A549 (cell line): Measurements from ENCODE around the gene SF3B3. TPM values are rescaled to one million over a fixed set of nuclear protein-coding genes. Genes with fewer than 3 reads are reported as not detected.

Source experiments
- ATAC-seq, 2 experiments: fragments of 200-7000 bp in 1 of 2; fragments of >200 bp in 1 of 2; cut with Nextera tagmentation in 1 of 2; cut with Tn5 transposase in 1 of 2; 3 replicates each; pipeline versions ENCODE4 v1.8.0 to v1.9.1; 2018 to 2020; ENCODE audit warnings: mild to moderate bottlenecking in 1 of 2, moderate library complexity in 1 of 2
- CTCF ChIA-PET: fragments of 300-600 bp; sonication (Branson Sonifier 250); formaldehyde crosslinking; extraction: SDS; loops from one replicate; lab custom pipeline; 2021; ENCODE audit warnings: antibody characterized with exemption, inconsistent platforms; lab: Yijun Ruan, JAX
- POLR2A ChIA-PET: fragments of 350-600 bp; formaldehyde crosslinking; extraction: SDS; loops from one replicate; lab custom pipeline; 2021; ENCODE audit warnings: antibody characterized with exemption, inconsistent platforms; lab: Yijun Ruan, JAX
- DNase-seq, 2 experiments: peaks; one replicate each; pipeline versions ENCODE4 v3.0.0 to v3.0.0-alpha.2; 2011 to 2016; ENCODE audit warnings: low read depth in 1 of 2, low spot score in 1 of 2
- FAIRE-seq: peaks from 2 replicates; lab custom pipeline; 2011; peaks lifted over from hg19 to GRCh38; lab: Jason Lieb, UNC
- H3K27ac ChIP-seq, 2 experiments: fragments of >200 bp; sonication (Bioruptor Twin); formaldehyde crosslinking; 3 replicates each; pipeline ENCODE4 v1.5.1; 2016 to 2017
- H3K4me1 ChIP-seq: fragments of >200 bp; sonication (Bioruptor Twin); formaldehyde crosslinking; 3 replicates; pipeline ENCODE4 v1.6.1; 2016
- H3K4me2 ChIP-seq: fragments of >200 bp; sonication (Bioruptor Twin); formaldehyde crosslinking; 3 replicates; pipeline ENCODE4 v1.6.1; 2016
- H3K4me3 ChIP-seq: fragments of >200 bp; sonication (Bioruptor Twin); formaldehyde crosslinking; 3 replicates; pipeline ENCODE4 v1.5.1; 2016
- H3K9me3 ChIP-seq: fragments of >200 bp; sonication (Bioruptor Twin); formaldehyde crosslinking; 3 replicates; pipeline ENCODE4 v1.6.1; 2016
- ATOH8 ChIP-seq: fragments of 250-450 bp; sonication (Bioruptor Pico); IDR thresholded peaks from 2 replicates; pipeline ENCODE4 v1.5.0; 2020; ENCODE audit warnings: low read depth, mild to moderate bottlenecking, moderate library complexity
- CBX2 ChIP-seq: fragments of 200-600 bp; sonication (generic); IDR thresholded peaks from 2 replicates; pipeline ENCODE4 v1.6.1; 2016; ENCODE audit warnings: low read depth, mild to moderate bottlenecking, borderline replicate concordance
- CBX8 ChIP-seq: fragments of 200-600 bp; sonication (generic); IDR thresholded peaks from 2 replicates; pipeline ENCODE4 v1.6.1; 2016
- CHD2 ChIP-seq: fragments of 150-350 bp; IDR thresholded peaks from 2 replicates; pipeline ENCODE4 v1.6.1; 2014; ENCODE audit warnings: low read length; ENCODE audit not compliant: partially characterized antibody
- E2F6 ChIP-seq: IDR thresholded peaks from 2 replicates; pipeline ENCODE4 v1.6.1; 2012; ENCODE audit warnings: low read depth, borderline replicate concordance
- EHF ChIP-seq: fragments of 250-450 bp; sonication (Bioruptor Pico); IDR thresholded peaks from 2 replicates; pipeline ENCODE4 v1.5.0; 2020; ENCODE audit warnings: mild to moderate bottlenecking
- EHMT2 ChIP-seq: fragments of 200-600 bp; sonication (generic); IDR thresholded peaks from 2 replicates; pipeline ENCODE4 v1.6.1; 2016; ENCODE audit warnings: antibody characterized with exemption, low read depth, mild to moderate bottlenecking, moderate library complexity
- ESRRA ChIP-seq: fragments of 150-350 bp; IDR thresholded peaks from 2 replicates; pipeline ENCODE4 v1.6.1; 2014; ENCODE audit warnings: mild to moderate bottlenecking, low read length, borderline replicate concordance
- FOSL2 ChIP-seq, 2 experiments: fragments of 450-650 bp in 1 of 2; fragments of >200 bp in 1 of 2; sonication (Bioruptor Twin) in 1 of 2; formaldehyde crosslinking; IDR thresholded peaks; 2 replicates each; pipeline versions ENCODE4 v1.5.0 to v1.6.1; 2016 to 2020; ENCODE audit warnings: mild to moderate bottlenecking in 1 of 2, moderate library complexity in 1 of 2
- HDAC2 ChIP-seq: fragments of 200-600 bp; sonication (generic); IDR thresholded peaks from 2 replicates; pipeline ENCODE4 v1.6.1; 2016
- HOXB5 ChIP-seq: fragments of 250-450 bp; sonication (Bioruptor Pico); IDR thresholded peaks from 2 replicates; pipeline ENCODE4 v1.5.0; 2020; ENCODE audit warnings: mild to moderate bottlenecking, moderate library complexity
- JUNB ChIP-seq: fragments of >200 bp; sonication (Bioruptor Twin); formaldehyde crosslinking; IDR thresholded peaks from 2 replicates; pipeline ENCODE4 v1.6.1; 2016
- MAX ChIP-seq: IDR thresholded peaks from 2 replicates; pipeline ENCODE4 v1.6.1; 2012
- MYC ChIP-seq: IDR thresholded peaks from 2 replicates; pipeline ENCODE4 v1.6.1; 2012; ENCODE audit warnings: mild to moderate bottlenecking, inconsistent platforms, low read length, improper control_type of control experiment, borderline replicate concordance
- PHF8 ChIP-seq: fragments of 200-600 bp; sonication (generic); IDR thresholded peaks from 2 replicates; pipeline ENCODE4 v1.6.1; 2016; ENCODE audit warnings: low read depth, mild to moderate bottlenecking, antibody characterized with exemption, moderate library complexity, borderline replicate concordance
- POLR2A ChIP-seq: IDR thresholded peaks from 2 replicates; pipeline ENCODE4 v1.6.1; 2012; ENCODE audit warnings: mild to moderate bottlenecking, low read length
- RAD21 ChIP-seq, 2 experiments: fragments of >200 bp in 1 of 2; sonication (Bioruptor Twin) in 1 of 2; formaldehyde crosslinking in 1 of 2; IDR thresholded peaks in 1 of 2; conservative IDR thresholded peaks in 1 of 2; 2 replicates in 1 of 2; 3 replicates in 1 of 2; pipeline ENCODE4 v1.6.1; 2012 to 2018; ENCODE audit warnings: inconsistent platforms in 1 of 2
- RFX5 ChIP-seq: fragments of 450-650 bp; IDR thresholded peaks from 2 replicates; pipeline ENCODE4 v1.7.1; 2014; ENCODE audit warnings: antibody characterized with exemption, mild to moderate bottlenecking, moderate library complexity
- SMC3 ChIP-seq: fragments of >200 bp; sonication (Bioruptor Twin); formaldehyde crosslinking; IDR thresholded peaks from 3 replicates; pipeline ENCODE4 v1.6.1; 2018; ENCODE audit warnings: inconsistent platforms
- SREBF2 ChIP-seq: fragments of 450-650 bp; IDR thresholded peaks from 2 replicates; pipeline ENCODE4 v1.6.1; 2014; ENCODE audit warnings: mild to moderate bottlenecking, moderate library complexity
- TFCP2L1 ChIP-seq: fragments of 250-450 bp; sonication (Bioruptor Pico); IDR thresholded peaks from 2 replicates; pipeline ENCODE4 v1.5.0; 2021; ENCODE audit warnings: mild to moderate bottlenecking
- USF2 ChIP-seq: fragments of 450-650 bp; IDR thresholded peaks from 2 replicates; pipeline ENCODE4 v1.6.1; 2014; ENCODE audit warnings: antibody characterized with exemption
- ZC3H11A ChIP-seq: fragments of 450-650 bp; IDR thresholded peaks from 2 replicates; pipeline ENCODE4 v1.6.1; 2014; ENCODE audit warnings: antibody characterized with exemption, mild to moderate bottlenecking
- ZFP36 ChIP-seq: fragments of 450-650 bp; IDR thresholded peaks from 2 replicates; pipeline ENCODE4 v1.6.1; 2014; ENCODE audit warnings: borderline replicate concordance; ENCODE audit not compliant: partially characterized antibody
- ZNF302 ChIP-seq: fragments of 250-450 bp; sonication (Bioruptor Pico); IDR thresholded peaks from 2 replicates; pipeline ENCODE4 v1.9.0; 2021; ENCODE audit warnings: inconsistent platforms, mild to moderate bottlenecking, moderate library complexity
- WGBS: methylation state at CpG from one replicate; pipeline ENCODE4 v1.1.6; 2017; ENCODE audit errors: missing lambda C conversion rate; 5-methylcytosine and 5-hydroxymethylcytosine counted together
- polyA plus RNA-seq, 4 experiments: library from polyadenylated mRNA; depleted of rRNA in 3 of 4; stranded (reverse); fragments of >200 nt; fragmentation: RNase III in 1 of 4; extraction: RNeasy Plus Mini Kit Qiagen cat#74134 plus additional on column Dnase treatment in 1 of 4; gene quantifications; 2 replicates in 3 of 4; 3 replicates in 1 of 4; pipeline ENCODE4 v1.2.3, GENCODE V29; 2011 to 2017
- TF ChIP-seq, protein P1 (sequence below): fragments of >200 bp; sonication (Bioruptor Twin); formaldehyde crosslinking; IDR thresholded peaks from 3 replicates; pipeline ENCODE4 v1.5.1; 2016
- TF ChIP-seq, protein P2 (sequence below): fragments of 200-600 bp; sonication (generic); IDR thresholded peaks from 2 replicates; pipeline ENCODE4 v1.6.1; 2016; ENCODE audit warnings: antibody characterized with exemption, mild to moderate bottlenecking, moderate library complexity

SF3B3 gene
- polyA plus RNA-seq, 2 of the 4 experiments (the other 2 are of a cell fraction) = 111 to 155 TPM

- Histone ChIP-seq H3K4me3 (no peak overlapping the region), H3K4me2 (no peak overlapping the region), H3K27ac (no peak overlapping the region), H3K9me3 (no peaks in the 10 kb centered on the region), H3K4me1 (no peaks in the 10 kb centered on the region; the same call in 2 of the 3 replicates)
- no peak for DNase-seq
- WGBS = 62% methylated on average over 3 of the region's 3 CpGs
- no peak for TF ChIP-seq MYC
- no peak for TF ChIP-seq POLR2A
- no peak for TF ChIP-seq ZNF302 (CRISPR knock-in tag)
- TF ChIP-seq E2F6 = no peak
- no peak for TF ChIP-seq HOXB5 (CRISPR knock-in tag)
- TF ChIP-seq CBX8 = no peak
- TF ChIP-seq ATOH8 (CRISPR knock-in tag) = no peak
- TF ChIP-seq FOSL2 (IDR thresholded peaks at IDR 0.05) = no peak
- no peak for TF ChIP-seq FOSL2 (CRISPR knock-in tag; IDR thresholded peaks at IDR 0.05)
- no peak for TF ChIP-seq HDAC2
- TF ChIP-seq, all 56 proteins: peak for 0
- no peak for ATAC-seq
- POLR2A ChIA-PET = no interaction called here
- no peak for FAIRE-seq
- CTCF ChIA-PET = interaction anchor here (1.2 to 2.5 kb wide), 5 partner anchors 11 to 26 kb away, joined by 3 to 6 read pairs (median 3); no protein-coding TSS in a partner anchor
These were observed 29.8 kb upstream of the SF3B3 start for GRCh38 chr16:70493802-70494201.

GRCh38 chr16:70494202-70494770 is 29.3 kb upstream of the SF3B3 start:
- POLR2A ChIA-PET = interaction anchor here (0.7 kb wide), 1 partner anchor 183 kb away, joined by 6 read pairs; no protein-coding TSS in a partner anchor
- Histone ChIP-seq H3K4me1 (no peaks in the 10 kb centered on the region), H3K9me3 (no peaks in the 10 kb centered on the region), H3K4me3 (no peak overlapping the region), H3K27ac (no peak overlapping the region), H3K4me2 (no peak overlapping the region)
- ATAC-seq = no peak
- DNase-seq = no peak
- no peak for TF ChIP-seq EHMT2
- TF ChIP-seq FOSL2 (IDR thresholded peaks at IDR 0.05) = no peak
- no peak for TF ChIP-seq FOSL2 (CRISPR knock-in tag; IDR thresholded peaks at IDR 0.05)
- TF ChIP-seq TFCP2L1 (CRISPR knock-in tag) = no peak
- TF ChIP-seq CBX2 = no peak
- TF ChIP-seq, protein P1, sequence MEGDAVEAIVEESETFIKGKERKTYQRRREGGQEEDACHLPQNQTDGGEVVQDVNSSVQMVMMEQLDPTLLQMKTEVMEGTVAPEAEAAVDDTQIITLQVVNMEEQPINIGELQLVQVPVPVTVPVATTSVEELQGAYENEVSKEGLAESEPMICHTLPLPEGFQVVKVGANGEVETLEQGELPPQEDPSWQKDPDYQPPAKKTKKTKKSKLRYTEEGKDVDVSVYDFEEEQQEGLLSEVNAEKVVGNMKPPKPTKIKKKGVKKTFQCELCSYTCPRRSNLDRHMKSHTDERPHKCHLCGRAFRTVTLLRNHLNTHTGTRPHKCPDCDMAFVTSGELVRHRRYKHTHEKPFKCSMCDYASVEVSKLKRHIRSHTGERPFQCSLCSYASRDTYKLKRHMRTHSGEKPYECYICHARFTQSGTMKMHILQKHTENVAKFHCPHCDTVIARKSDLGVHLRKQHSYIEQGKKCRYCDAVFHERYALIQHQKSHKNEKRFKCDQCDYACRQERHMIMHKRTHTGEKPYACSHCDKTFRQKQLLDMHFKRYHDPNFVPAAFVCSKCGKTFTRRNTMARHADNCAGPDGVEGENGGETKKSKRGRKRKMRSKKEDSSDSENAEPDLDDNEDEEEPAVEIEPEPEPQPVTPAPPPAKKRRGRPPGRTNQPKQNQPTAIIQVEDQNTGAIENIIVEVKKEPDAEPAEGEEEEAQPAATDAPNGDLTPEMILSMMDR = no peak
- no peak for TF ChIP-seq ZFP36
- no peak for TF ChIP-seq CHD2
- TF ChIP-seq PHF8 = no peak
- no peak for TF ChIP-seq SMC3
- TF ChIP-seq EHF = no peak
- TF ChIP-seq RFX5 = no peak
- no peak for TF ChIP-seq JUNB
- TF ChIP-seq SREBF2 = no peak
- CTCF ChIA-PET = interaction anchor here (0.9 to 2.5 kb wide), 8 partner anchors 11 to 160 kb away, joined by 3 to 8 read pairs (median 4); no protein-coding TSS in a partner anchor
- WGBS = 89% methylated on average over 5 of the region's 5 CpGs
- FAIRE-seq = no peak

- no peak for DNase-seq
- TF ChIP-seq RAD21 (conservative IDR thresholded peaks at IDR 0.05 in 1 of 2, IDR thresholded peaks at IDR 0.05 in 1 of 2) (no peak), ESRRA (no peak), ZC3H11A (no peak), MAX (no peak), ZNF302 (CRISPR knock-in tag) (no peak), USF2 (no peak)
- TF ChIP-seq, protein P2, sequence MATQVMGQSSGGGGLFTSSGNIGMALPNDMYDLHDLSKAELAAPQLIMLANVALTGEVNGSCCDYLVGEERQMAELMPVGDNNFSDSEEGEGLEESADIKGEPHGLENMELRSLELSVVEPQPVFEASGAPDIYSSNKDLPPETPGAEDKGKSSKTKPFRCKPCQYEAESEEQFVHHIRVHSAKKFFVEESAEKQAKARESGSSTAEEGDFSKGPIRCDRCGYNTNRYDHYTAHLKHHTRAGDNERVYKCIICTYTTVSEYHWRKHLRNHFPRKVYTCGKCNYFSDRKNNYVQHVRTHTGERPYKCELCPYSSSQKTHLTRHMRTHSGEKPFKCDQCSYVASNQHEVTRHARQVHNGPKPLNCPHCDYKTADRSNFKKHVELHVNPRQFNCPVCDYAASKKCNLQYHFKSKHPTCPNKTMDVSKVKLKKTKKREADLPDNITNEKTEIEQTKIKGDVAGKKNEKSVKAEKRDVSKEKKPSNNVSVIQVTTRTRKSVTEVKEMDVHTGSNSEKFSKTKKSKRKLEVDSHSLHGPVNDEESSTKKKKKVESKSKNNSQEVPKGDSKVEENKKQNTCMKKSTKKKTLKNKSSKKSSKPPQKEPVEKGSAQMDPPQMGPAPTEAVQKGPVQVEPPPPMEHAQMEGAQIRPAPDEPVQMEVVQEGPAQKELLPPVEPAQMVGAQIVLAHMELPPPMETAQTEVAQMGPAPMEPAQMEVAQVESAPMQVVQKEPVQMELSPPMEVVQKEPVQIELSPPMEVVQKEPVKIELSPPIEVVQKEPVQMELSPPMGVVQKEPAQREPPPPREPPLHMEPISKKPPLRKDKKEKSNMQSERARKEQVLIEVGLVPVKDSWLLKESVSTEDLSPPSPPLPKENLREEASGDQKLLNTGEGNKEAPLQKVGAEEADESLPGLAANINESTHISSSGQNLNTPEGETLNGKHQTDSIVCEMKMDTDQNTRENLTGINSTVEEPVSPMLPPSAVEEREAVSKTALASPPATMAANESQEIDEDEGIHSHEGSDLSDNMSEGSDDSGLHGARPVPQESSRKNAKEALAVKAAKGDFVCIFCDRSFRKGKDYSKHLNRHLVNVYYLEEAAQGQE = no peak
These were observed 28.8 kb upstream of the SF3B3 start for GRCh38 chr16:70494777-70495176.

More at GRCh38 chr16:70494777-70495176, 28.8 kb upstream of the SF3B3 start:
- no peak overlapping the region for H3K27ac ChIP-seq
- POLR2A ChIA-PET = interaction anchor here (0.7 kb wide), 1 partner anchor 182 kb away, joined by 6 read pairs; no protein-coding TSS in a partner anchor
- H3K4me2 ChIP-seq = no peak overlapping the region
- H3K9me3 ChIP-seq = no peaks in the 10 kb centered on the region
- no peak for ATAC-seq
- FAIRE-seq = no peak
- H3K4me3 ChIP-seq = no peak overlapping the region
- CTCF ChIA-PET = interaction anchor here (0.9 to 2.2 kb wide), 7 partner anchors 10 to 160 kb away, joined by 3 to 8 read pairs (median 3); no protein-coding TSS in a partner anchor
- no peaks in the 10 kb centered on the region for H3K4me1 ChIP-seq
- WGBS = 93% methylated on average over 2 of the region's 2 CpGs
